GM13977 (cell line): ENCODE measurements around the gene KLHL30.
A peak's percentile ranks its signal among the peaks of the same experiment; 100 is the strongest.

ENCODE experiments used
- DNase-seq: peaks from one replicate; pipeline ENCODE4 v3.0.0; 2012; ENCODE audit warnings: low spot score
- CTCF ChIP-seq: IDR thresholded peaks from 2 replicates; pipeline ENCODE4 v1.5.1; 2012; ENCODE audit warnings: mild to moderate bottlenecking, control low read depth; ENCODE audit not compliant: insufficient read depth; ENCODE audit errors: extremely low read depth, missing control alignments
- in situ Hi-C: fragments of 300-500 bp; cut with MboI; formaldehyde crosslinking; loops from one replicate; pipeline ENCODE4 v1.12.0; 2022; ENCODE audit warnings: low sequenced_read_pairs, low pct_unique_long_range_greater_than_20kb, mixed read lengths, inconsistent platforms; ENCODE audit not compliant: unreplicated experiment

KLHL30 gene

GRCh38 chr2:238155761-238156694, 17.6 kb downstream of the KLHL30 start:
- DNase-seq, result no peak
- in situ Hi-C loops, result no loop called here
- TF ChIP-seq CTCF, result no peak

- in situ Hi-C loops, result no loop called here
- TF ChIP-seq CTCF, result no peak
- DNase-seq, result no peak
These were observed 19.1 kb downstream of the KLHL30 start for GRCh38 chr2:238157506-238158017.

GRCh38 chr2:238158018-238158508, 19.6 kb downstream of the KLHL30 start:
- no peak for DNase-seq
- in situ Hi-C loops, result no loop called here

GRCh38 chr2:238158509-238159070, 20.1 kb downstream of the KLHL30 start, which contains the start of gene ERFE:
Gene ERFE, plus strand, starts transcription at chr2:238158970. Its CDS starts 38 bp downstream, at chr2:238159008.
- DNase-seq, result peak; percentile 85
- TF ChIP-seq CTCF, result peak; percentile 43
- in situ Hi-C loops, result no loop called here

More at GRCh38 chr2:238158018-238158508, 19.6 kb downstream of the KLHL30 start:
- no peak for TF ChIP-seq CTCF

GRCh38 chr2:238159071-238159539, 20.6 kb downstream of the KLHL30 start:
- DNase-seq, result no peak
- no peak for TF ChIP-seq CTCF
- in situ Hi-C loops, result no loop called here

- in situ Hi-C loops, result no loop called here
- TF ChIP-seq CTCF, result no peak
These were observed 21.3 kb downstream of the KLHL30 start for GRCh38 chr2:238159661-238160205.

More at GRCh38 chr2:238159661-238160205, 21.3 kb downstream of the KLHL30 start:
- no peak for DNase-seq
